GM21576 (cell line): ENCODE measurements around the gene GGA3.
"Not testable (repeated sequence)": the region's sequence is repeated elsewhere in the genome, so short reads cannot be mapped to it uniquely, and the experiment has no call there.

Experiments used
- ATAC-seq: cut with Tn5 transposase; IDR thresholded peaks from one replicate; pipeline ENCODE4 v1.9.1; 2021; ENCODE audit warnings: mild to moderate bottlenecking, moderate library complexity; ENCODE audit not compliant: unreplicated experiment

GGA3 gene, protein sequence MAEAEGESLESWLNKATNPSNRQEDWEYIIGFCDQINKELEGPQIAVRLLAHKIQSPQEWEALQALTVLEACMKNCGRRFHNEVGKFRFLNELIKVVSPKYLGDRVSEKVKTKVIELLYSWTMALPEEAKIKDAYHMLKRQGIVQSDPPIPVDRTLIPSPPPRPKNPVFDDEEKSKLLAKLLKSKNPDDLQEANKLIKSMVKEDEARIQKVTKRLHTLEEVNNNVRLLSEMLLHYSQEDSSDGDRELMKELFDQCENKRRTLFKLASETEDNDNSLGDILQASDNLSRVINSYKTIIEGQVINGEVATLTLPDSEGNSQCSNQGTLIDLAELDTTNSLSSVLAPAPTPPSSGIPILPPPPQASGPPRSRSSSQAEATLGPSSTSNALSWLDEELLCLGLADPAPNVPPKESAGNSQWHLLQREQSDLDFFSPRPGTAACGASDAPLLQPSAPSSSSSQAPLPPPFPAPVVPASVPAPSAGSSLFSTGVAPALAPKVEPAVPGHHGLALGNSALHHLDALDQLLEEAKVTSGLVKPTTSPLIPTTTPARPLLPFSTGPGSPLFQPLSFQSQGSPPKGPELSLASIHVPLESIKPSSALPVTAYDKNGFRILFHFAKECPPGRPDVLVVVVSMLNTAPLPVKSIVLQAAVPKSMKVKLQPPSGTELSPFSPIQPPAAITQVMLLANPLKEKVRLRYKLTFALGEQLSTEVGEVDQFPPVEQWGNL

DNA sequence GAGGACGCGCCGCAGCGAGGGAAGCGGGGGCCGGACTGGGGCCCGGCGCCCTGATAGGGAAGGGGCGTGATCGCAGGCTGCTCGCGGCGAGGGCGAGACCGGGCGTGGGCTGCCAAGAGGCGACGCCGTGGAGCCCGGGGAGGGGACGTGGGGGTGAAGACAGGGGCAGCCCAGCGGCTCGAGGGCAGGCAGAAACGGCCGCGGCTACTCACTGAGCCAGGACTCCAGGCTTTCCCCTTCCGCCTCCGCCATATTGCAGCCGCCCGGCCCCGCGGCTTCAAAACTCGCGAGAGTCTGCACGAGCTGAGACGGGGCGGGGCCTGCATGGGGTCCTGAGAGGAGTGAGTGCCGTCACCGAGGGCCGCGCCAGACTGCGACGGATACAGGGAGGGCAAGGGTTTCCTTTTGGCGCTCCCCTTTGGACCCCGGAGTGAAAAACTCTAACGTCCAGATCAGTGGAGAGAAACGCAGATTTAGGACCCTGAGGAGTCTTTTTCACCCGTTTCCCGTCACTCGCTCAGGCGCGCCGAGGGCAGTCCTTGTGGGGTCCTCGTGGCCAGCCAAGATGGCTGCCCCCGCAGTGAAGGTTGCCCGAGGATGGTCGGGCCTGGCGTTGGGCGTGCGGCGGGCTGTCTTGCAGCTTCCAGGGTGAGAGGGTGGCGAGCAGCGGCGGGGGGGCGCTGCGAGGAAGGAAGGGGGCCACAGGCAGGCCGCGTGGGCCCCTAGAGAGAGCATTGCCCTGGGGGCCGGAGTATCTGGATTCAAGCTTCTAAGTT lies at the start of gene GGA3, which contains the start of gene MRPS7:
Gene GGA3, minus strand, starts transcription at position 271 of the 776 bp plus-strand sequence. Its CDS starts 19 bp downstream, at position 252.
Gene MRPS7, plus strand, starts transcription at position 544 of the 776 bp plus-strand sequence. Its CDS starts 22 bp downstream, at position 566.
- ATAC-seq = peak; percentile 77

DNA sequence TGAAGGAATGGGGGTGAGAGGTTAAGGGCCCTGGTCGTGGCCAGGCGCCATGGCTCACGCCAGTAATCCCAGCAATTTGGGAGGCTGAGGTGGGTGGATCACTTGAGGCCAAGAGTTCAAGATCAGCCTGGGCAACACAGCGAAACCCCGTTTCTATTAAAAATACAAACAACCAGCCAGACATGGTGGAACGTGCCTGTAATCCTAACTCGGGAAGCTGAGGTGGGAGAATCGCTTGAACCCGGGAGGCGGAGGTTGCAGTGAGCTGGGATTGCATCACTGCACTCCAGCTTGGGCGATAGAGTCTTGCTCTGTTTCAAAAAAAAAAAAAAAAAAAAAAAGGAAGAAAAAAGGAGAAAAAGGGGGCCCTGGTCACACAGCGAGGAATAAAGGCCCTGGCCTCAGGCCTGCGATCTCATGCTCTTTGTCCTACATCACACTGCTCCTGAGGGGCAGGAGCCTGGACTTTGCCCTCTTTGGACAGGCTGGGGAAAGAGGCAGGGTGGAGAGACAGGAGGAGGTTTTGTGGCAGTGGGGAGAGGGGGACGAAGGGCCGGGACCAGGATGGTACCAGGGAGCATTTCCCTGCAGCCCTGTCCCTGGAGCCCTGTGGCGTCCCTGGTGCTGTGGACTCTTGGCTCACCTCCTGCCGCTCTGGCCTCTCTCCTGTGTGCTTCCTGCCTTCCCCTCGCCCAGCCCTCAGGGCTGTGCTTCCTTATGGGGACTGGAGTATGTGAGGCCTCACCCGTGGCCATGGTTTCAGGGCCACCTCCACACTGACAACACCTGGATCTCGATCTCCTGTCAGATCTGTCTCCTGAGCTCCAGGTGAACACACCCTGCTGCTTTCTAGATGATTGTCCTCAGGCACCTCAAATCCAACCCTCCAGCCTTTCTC lies 47.6 kb upstream of the GGA3 start:
- ATAC-seq = no peak

DNA sequence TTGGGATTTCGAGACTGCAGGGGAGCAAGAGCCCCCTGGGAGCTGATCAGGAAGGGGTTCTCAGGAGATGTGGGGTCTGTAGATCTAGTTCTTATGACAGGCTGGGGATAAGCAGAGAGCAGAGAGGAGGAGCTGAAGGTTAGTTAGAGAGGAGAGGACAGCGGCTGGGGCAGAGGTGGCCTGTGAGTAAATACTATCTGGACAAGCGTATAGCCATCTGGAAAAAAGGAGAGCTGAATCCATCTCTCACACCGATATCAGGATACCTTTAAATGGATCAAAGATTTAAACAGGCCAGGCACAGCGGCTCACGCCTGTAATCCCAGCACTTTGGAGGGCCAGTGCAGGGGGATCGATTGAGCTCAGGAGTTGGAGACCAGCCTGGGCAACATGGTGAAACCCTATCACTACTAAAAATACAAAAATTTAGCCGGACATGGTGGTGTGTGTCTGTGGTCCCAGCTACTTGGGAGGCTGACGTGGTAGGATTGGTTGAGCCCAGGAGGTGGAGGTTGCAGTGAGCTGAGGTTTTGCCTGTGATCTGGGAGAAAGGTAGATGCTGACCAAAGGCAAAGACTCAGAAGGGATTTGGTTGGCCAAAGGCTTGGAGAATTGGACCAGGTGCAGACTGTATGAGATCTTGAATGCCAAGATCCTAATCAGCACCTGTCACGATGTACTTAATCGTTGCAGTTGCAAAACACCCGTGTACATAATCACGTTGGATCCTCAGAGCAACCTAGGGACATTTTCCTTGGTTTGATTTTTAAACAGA lies 46.7 kb upstream of the GGA3 start:
- no peak for ATAC-seq

DNA sequence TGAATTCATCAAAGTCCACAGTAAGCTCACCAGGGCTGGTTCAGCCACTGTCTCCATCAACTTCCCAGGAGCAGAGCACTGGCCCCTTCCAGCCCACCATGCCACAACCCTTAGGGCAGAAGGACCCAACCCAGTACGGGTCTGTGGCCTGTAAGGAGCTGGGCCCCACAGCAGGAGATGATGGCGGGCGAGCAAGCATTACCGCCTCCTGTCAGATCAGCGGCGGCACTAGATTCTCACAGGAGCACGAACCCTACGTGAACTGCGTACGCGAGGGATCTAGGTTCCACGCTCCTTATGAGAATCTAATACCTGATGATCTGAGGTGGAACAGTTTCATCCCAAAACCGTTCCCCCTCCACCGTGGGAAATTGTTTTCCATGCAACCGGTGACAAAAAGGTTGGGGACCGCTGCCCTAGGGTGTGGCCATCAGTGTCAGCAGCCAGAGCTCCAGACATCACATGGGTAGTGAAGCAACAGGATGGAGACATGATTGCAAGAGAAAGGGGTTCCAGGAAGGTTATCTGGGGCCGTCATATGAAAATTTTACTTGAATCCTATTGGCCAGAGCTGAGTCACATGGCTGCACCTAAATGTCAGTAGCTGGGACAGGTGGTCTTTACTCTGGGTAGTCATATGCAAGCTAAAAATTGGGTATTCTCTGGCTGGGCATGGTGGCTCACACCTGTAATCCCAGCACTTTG lies 40.2 kb upstream of the GGA3 start:
- no peak for ATAC-seq

DNA sequence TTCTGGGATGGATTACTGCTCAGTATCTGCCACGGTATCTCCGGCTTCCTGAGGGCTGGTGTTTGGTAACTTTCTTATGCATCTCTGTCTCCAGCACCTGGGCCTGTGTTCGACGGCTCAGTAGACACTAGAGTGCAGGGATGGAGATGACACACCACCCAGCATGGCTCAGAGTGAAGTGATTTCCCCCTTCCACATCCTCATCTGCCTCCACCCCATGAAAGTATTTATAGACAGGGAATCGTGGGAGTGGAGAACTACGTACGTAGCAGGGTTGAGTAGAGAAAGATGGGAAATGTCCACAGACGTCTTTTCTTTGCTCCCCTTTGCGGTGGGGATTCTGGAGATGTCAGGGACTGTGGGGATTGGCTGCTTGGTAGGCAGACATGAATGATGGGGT lies 39.6 kb upstream of the GGA3 start:
- ATAC-seq = no peak

DNA sequence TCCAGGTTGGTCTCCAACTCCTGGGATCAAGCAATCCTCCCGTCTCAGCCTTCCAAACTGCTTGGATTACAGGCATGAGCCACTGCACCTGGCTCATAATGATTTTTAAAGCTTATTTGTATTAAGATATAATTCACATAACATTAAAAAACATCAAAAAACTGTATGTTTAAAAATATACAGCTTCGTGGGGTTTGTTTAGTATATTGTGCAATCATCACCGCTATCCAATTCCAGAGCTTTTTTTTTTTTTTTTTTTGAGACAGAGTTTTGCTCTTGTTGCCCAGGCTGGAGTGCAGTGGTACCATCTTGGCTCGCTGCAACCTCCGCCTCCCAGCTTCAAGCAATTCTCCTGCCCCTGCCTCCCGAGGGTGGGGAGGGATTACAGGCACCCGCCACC lies 38.9 kb upstream of the GGA3 start:
- ATAC-seq = no peak

DNA sequence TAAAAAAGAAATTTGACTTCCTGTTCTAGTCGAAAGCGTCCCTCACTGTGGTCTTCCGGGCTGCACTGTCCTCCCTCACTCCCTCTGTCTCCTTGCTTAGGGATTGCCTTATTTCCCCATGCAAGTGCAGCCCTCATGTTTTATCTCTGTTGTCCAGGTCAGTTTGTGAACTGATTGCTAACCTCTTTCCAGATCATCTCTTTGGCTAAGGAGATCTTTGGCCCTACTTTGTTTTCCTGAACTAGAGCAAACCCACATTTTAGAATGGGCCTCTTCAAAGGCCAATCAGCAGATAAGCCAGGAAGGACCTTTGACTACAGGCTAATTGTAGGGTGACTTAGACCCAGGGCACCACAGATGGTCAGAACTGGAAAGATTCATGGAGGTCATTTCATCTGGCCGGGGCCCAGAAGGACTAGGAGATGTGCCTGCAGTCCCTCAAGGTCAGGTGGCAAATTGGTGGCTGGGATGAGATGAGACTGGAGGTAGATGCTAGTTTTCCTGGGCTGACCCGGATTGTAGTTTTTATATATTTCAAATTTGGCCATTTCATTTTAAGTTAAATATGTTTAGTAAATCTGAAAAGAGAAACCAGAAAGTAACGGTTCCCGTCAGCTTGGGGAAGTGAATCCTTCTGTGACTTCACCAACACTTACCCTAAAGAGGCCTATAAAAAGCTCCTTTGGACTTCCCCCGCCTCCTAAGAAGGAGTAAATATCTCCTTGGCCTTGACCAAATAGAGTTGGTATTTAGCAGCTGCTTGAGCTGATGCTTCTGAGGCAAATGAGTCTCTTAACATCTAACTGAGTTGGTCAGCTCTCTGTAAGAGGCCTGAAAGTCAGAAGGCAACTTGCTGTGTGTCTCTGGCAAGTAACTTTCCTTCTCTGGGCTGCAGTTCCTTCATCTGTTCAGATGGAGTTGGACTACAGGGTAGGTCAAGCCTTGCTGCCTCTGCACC lies 34.1 kb upstream of the GGA3 start:
- ATAC-seq = peak; percentile 66

DNA sequence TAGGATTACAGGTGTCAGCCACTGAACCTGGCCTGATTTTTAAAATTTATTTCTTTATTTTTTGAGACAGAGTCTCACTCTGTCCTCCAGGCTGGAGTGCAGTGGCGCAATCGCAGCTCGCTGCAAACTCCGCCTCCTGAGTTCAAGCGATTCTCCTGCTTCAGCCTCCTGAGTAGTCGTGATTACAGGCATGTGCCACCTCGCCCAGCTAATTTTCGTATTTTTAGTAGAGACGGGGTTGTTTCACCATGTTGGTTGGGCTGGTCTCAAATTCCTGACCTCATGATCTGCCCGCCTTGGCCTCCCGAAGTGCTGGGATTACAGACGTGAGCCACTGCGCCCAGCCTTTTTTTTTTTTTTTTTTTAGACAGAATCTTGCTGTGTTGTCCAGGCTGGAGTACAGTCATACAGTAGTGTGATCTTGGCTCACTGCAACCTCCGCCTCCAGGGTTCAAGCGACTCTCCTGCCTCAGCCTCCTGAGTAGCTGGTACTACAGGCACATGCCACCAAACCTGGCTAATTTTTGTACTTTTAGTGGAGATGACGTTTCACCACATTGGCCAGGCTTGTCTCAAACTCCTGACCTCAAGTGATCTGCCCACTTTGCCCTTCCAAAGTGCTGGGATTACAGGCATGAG lies 31.5 kb upstream of the GGA3 start:
- ATAC-seq = not testable (repeated sequence)

DNA sequence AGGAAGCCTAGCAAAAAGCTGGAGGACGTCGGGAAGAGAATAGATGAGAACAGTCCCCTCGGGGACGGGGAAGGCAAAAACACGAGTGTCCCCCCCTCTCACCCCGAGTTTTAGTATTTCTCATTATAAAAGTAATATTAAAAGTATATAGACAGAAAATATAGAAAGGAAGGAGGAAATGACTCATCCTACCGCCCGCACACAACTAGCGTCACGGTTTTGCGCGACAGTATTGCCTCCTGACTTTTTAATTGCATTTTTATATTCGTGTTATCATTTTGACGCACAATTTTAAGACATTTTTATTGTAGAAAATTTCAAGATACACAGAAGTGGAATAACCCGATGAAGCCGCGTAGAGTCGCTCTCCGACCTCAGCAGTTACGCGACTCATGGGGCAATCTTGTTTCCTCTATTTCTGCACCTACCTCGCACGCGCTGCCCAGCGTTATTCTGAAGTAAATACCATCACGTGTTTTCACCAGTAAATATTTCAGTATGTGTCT lies 28.5 kb upstream of the GGA3 start:
- peak; percentile 29 for ATAC-seq

DNA sequence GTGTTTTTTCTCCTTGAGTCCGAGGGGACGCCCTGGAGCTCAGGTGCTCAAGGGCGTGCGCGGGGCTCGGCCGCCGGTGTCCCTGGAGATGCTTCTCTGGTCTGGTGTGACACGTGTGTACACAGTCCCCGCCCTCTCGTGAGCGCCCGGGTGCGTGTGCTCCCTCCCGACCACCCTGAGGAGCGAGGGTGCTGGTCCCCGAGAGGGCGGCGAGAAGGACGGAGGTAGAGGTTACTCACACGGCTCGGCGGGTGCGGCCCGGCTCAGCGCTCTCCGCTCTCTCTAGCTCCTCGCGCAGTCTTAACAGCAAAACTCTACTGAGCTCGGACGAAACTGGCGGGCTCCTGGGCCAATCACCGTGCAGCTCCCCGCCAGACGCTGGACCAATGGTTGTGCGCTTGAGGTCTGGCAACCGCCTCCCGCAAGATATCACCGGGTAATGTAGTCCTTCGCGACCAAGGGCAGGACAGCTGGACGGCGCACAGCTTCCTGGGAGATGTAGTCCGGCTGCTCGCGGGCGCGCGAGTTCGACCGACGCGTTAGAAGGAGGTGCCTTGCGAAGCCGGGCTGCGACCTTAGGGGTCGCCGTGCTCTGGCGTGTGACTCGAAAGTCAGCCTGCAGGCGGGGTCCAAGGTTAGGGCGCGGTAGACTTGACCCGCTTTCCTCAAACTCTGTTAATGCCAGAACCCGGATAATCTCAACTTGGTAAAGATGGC lies 27.9 kb upstream of the GGA3 start, which contains the start of gene SLC25A19:
Gene SLC25A19, minus strand, starts transcription at position 319 of the 717 bp plus-strand sequence. CDS start 2,669 bp downstream, outside the sequence.
- ATAC-seq = peak; percentile 91

DNA sequence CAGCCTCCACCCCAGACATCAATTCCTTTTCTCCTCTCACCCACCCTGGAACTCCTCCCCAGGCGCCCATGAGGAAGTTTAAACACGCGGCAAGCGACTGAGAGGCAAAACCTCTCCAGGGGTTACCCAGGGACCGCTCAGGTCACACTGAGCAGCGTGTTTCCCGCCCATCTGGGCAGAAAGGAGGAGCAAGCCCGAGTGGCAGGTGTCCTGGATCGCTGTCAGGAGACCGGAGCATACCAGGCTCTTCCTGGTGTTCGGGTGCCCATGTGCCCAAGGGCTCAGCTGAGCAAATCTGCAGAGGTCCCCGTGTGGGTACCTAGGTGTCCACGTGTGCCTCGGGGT lies 27.3 kb upstream of the GGA3 start:
- no peak for ATAC-seq

DNA sequence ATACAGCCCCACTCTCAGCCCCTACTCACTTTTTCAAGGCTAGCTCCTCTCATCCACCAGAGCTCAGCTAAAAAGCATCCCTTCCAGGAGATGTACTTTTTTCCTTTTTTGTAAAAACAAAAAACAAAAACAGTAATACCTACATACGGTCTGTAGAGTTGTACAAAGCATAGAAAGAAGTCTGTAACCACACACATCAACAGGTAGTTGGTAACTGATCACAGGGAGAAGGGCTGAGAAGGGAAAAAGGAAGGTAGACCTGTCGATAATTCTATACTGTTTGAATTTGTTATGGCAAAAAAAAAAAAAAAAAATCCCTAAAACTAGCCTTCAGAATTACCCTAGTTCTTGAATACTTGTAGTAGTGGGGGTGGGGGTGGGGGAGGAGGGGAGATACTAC lies 27.0 kb upstream of the GGA3 start:
- ATAC-seq = no peak

DNA sequence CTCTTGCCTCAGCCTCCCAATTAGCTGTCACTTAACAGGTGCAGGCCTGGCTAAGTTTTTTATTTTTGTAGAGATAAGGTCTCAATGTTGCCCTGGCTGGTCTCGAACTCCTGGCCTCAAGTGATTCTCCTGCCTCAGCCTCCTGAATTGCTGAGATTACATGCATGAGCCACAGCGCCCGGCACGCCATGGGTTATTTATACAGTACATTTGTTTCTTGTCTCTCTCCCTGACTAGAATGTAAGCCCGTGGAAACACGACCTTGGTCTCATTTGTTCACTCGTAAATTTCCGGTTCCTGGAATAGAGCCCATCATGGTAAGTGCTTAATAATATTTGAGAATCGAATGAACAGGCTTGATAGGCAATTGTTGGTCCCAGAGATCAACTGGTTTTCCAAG lies 25.8 kb upstream of the GGA3 start:
- no peak for ATAC-seq

DNA sequence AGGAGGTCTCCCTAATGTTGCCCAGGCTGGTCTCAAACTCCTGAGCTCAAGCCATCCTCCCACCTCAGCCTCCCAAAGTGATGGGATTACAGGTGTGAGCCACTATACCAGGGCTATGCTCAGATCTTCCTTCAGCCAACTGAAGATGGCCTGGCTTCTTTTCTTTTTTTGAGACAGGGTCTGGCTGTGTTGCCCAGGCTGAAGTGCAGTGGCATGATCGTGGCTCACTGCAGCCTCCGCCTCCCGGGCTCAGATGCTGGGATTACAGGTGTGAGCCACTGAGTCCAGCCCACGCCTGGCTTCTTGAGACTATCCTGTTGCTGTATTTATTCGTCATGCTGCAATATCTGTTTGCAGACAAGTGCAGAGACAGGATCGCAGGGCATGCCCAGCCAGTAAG lies 23.7 kb upstream of the GGA3 start:
- ATAC-seq = no peak

DNA sequence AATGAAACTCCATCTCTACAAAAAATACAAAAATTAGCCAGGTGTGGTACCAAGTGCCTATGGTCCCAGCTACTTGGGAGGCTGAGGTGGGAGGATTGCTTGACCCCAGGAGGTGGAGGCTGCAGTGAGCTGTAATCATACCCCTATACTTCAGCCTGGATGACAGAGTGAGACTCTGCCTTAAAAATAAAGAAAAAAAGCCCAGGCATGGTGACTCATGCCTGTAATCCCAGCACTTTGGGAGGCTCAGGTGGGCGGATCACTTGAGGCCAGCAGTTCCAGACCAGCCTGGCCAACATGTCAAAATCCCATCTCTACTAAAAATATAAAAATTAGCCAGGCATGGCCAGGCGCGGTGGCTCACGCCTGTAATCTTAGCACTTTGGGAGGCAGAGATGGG lies 18.8 kb upstream of the GGA3 start:
- ATAC-seq = not testable (repeated sequence)

DNA sequence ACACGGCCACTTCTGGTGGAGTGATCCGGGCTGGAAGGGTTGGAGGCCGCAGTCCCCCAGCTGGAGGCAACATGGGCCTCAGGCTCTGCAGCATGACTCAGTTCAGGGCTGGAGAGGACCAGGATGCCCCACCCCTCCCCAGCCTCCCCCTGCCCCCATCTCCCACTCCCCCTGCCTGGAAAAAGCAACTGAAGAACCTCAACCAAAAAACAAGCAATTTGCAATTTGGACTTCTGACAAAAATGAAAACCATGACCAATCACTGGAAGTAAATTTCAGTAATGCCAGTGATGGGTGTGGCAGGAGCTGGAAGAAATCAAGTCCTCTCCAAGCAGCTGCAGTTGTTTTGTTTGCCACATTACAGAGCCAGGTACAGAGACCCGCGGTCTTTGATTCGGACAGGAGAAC lies 16.3 kb upstream of the GGA3 start:
- ATAC-seq = no peak
